ENCODE measurements around the gene KRT13.
"Not testable (repeated sequence)": the region's sequence is repeated elsewhere in the genome, so short reads cannot be mapped to it uniquely, and the experiment has no call there.

Gene KRT13

GRCh38 chr17:41544491-41544892 is 39.1 kb upstream of the KRT13 start:
- Histone ChIP-seq H3K9ac (no peak overlapping the region), H2AFZ (ENCODE audit: low read depth) (no peak overlapping the region), H4K20me1 (ENCODE audit: insufficient read depth) (no peaks in the 10 kb centered on the region), H3K27ac (no peak overlapping the region), H3K4me3 (IDR thresholded peaks at IDR 0.05; ENCODE audit: insufficient read depth, low read depth, low read length) (no peak overlapping the region), H3K79me2 (ENCODE audit: insufficient read depth, low read depth) (no peaks in the 10 kb centered on the region), H3K27me3 (ENCODE audit: insufficient read depth, low read depth) (no peaks in the 10 kb centered on the region), H3K4me1 (ENCODE audit: low read depth, poor library complexity, severe bottlenecking) (peaks cover 10% of the 10 kb centered on the region), H3K36me3 (ENCODE audit: insufficient read depth) (no peaks in the 10 kb centered on the region), H3K4me2 (no peak overlapping the region)
- TF ChIP-seq CTCF (conservative IDR thresholded peaks at IDR 0.05; ENCODE audit: low read depth, low read length), result no peak

GRCh38 chr17:41542786-41543185 is 37.4 kb upstream of the KRT13 start:
- H3K27ac ChIP-seq; H2AFZ ChIP-seq (ENCODE audit: low read depth); H3K4me3 ChIP-seq (IDR thresholded peaks at IDR 0.05; ENCODE audit: insufficient read depth, low read depth, low read length); H3K4me2 ChIP-seq; H3K9ac ChIP-seq; H4K20me1 ChIP-seq (ENCODE audit: insufficient read depth); H3K4me1 ChIP-seq (ENCODE audit: low read depth, poor library complexity, severe bottlenecking); H3K27me3 ChIP-seq (ENCODE audit: insufficient read depth, low read depth); H3K79me2 ChIP-seq (ENCODE audit: insufficient read depth, low read depth); H3K36me3 ChIP-seq (ENCODE audit: insufficient read depth): not testable (repeated sequence)

- no peaks in the 10 kb centered on the region for H3K79me2 ChIP-seq (ENCODE audit: insufficient read depth, low read depth)
- no peak overlapping the region for H3K9ac ChIP-seq
- H3K27ac ChIP-seq, result no peak overlapping the region
- H3K4me3 ChIP-seq (IDR thresholded peaks at IDR 0.05; ENCODE audit: insufficient read depth, low read depth, low read length), result no peak overlapping the region
- no peak overlapping the region for H3K4me2 ChIP-seq
- H3K36me3 ChIP-seq (ENCODE audit: insufficient read depth), result no peaks in the 10 kb centered on the region
- no peak overlapping the region for H2AFZ ChIP-seq (ENCODE audit: low read depth)
- no peaks in the 10 kb centered on the region for H3K27me3 ChIP-seq (ENCODE audit: insufficient read depth, low read depth)
- TF ChIP-seq CTCF (conservative IDR thresholded peaks at IDR 0.05; ENCODE audit: low read depth, low read length), result no peak
- H4K20me1 ChIP-seq (ENCODE audit: insufficient read depth), result no peaks in the 10 kb centered on the region
- no peaks in the 10 kb centered on the region for H3K4me1 ChIP-seq (ENCODE audit: low read depth, poor library complexity, severe bottlenecking)
Observed at GRCh38 chr17:41542357-41542756, 36.9 kb upstream of the KRT13 start.

- H3K4me3 ChIP-seq (IDR thresholded peaks at IDR 0.05; ENCODE audit: insufficient read depth, low read depth, low read length), result no peak overlapping the region
- no peak overlapping the region for H3K27ac ChIP-seq
- no peak overlapping the region for H2AFZ ChIP-seq (ENCODE audit: low read depth)
- no peak for TF ChIP-seq CTCF (conservative IDR thresholded peaks at IDR 0.05; ENCODE audit: low read depth, low read length)
- no peak overlapping the region for H3K9ac ChIP-seq
- H3K27me3 ChIP-seq (ENCODE audit: insufficient read depth, low read depth), result no peaks in the 10 kb centered on the region; the same call in 1 of the 2 replicates
- no peaks in the 10 kb centered on the region for H3K36me3 ChIP-seq (ENCODE audit: insufficient read depth)
- no peaks in the 10 kb centered on the region for H3K4me1 ChIP-seq (ENCODE audit: low read depth, poor library complexity, severe bottlenecking)
- H3K79me2 ChIP-seq (ENCODE audit: insufficient read depth, low read depth), result no peaks in the 10 kb centered on the region
- no peaks in the 10 kb centered on the region for H4K20me1 ChIP-seq (ENCODE audit: insufficient read depth)
- no peak overlapping the region for H3K4me2 ChIP-seq
Observed at GRCh38 chr17:41540921-41541625, 35.7 kb upstream of the KRT13 start.

GRCh38 chr17:41539979-41540701 is 34.7 kb upstream of the KRT13 start:
- Histone ChIP-seq H3K4me3 (IDR thresholded peaks at IDR 0.05; ENCODE audit: insufficient read depth, low read depth, low read length) (no peak overlapping the region), H3K4me2 (no peak overlapping the region), H3K4me1 (ENCODE audit: low read depth, poor library complexity, severe bottlenecking) (no peaks in the 10 kb centered on the region), H4K20me1 (ENCODE audit: insufficient read depth) (no peaks in the 10 kb centered on the region), H3K9ac (no peak overlapping the region), H3K27me3 (ENCODE audit: insufficient read depth, low read depth) (no peaks in the 10 kb centered on the region; the same call in 1 of the 2 replicates), H3K36me3 (ENCODE audit: insufficient read depth) (no peaks in the 10 kb centered on the region), H2AFZ (ENCODE audit: low read depth) (peak overlapping the region; percentile 10; the same call in 1 of the 2 replicates), H3K79me2 (ENCODE audit: insufficient read depth, low read depth) (no peaks in the 10 kb centered on the region), H3K27ac (no peak overlapping the region)
- TF ChIP-seq CTCF (conservative IDR thresholded peaks at IDR 0.05; ENCODE audit: low read depth, low read length), result no peak
